H1 (cell line): ENCODE data around the gene COQ9. TPM values are rescaled to one million over a fixed set of nuclear protein-coding genes. Genes with fewer than 3 reads are reported as not detected.

Experiments used
- PHF8 ChIP-seq: fragments of 200-600 bp; sonication (generic); conservative IDR thresholded peaks from 2 replicates; pipeline ENCODE4 v1.7.1; 2012; ENCODE audit warnings: low read depth, mild to moderate bottlenecking, inconsistent platforms, low read length, moderate library complexity
- POU5F1 ChIP-seq: IDR thresholded peaks from 2 replicates; pipeline ENCODE4 v1.6.1; 2011; ENCODE audit warnings: low read depth, mild to moderate bottlenecking, low read length, moderate library complexity
- TCF12 ChIP-seq: IDR thresholded peaks from 2 replicates; pipeline ENCODE4 v1.6.1; 2011; ENCODE audit warnings: low read depth, mild to moderate bottlenecking, low read length
- polyA plus RNA-seq, 7 experiments: library from polyadenylated mRNA; depleted of rRNA in 3 of 7; stranded (reverse) in 5 of 7; unstranded in 2 of 7; fragments of >200 nt in 5 of 7; fragments of 200-250 nt in 2 of 7; gene quantifications; 1 replicate in 5 of 7; 2 replicates in 1 of 7; 4 replicates in 1 of 7; pipeline versions ENCODE4 v1.2.1 to v1.2.3, GENCODE V29; 2011 to 2013; ENCODE audit warnings: missing spikeins in 2 of 7, mixed read lengths in 2 of 7
- total RNA-seq: library from RNA; stranded (reverse); fragmentation: NEBNext Ultra II Directional; extraction: Animal tissue kit (Norgen Biotek cat#: 25700); gene quantifications from 2 replicates; pipeline ENCODE4 v1.2.1, GENCODE V29; 2021

COQ9 gene
- total and polyA plus RNA-seq, 2 of the 8 experiments (the other 6 are each of a cell fraction or from before 2014, with no cell fraction given), result 33.3 to 60.3 TPM

DNA sequence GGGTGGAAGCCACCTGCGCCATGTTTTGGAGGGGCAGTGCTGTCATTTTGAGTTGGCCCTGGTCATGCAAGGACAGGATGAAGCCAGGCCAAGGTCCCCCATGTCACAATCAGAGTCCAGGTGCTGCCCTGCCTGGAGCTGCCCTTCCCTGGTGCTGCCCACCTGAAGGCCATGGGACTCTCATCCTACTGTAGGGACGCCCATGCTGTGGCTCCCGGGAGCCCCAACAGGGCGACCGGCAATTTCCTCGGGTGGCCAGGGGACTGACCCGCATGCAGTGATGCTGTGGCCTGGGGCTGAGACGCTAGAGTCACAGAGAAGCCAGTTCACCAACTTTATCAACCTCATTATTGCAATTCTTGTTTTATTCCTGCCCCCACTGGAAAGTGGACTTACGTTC is 34.7 kb upstream of the COQ9 start (continued):
- no peak for TF ChIP-seq TCF12
- no peak for TF ChIP-seq PHF8
- TF ChIP-seq POU5F1, result no peak
